ENCODE data around the gene WBP1.

The WBP1 gene

GRCh38 chr2:74495440-74495839, 37.2 kb downstream of the WBP1 start:
- no peak for TF ChIP-seq CTCF (IDR thresholded peaks at IDR 0.05)
- peaks cover 28% of the 10 kb centered on the region for H3K4me1 Mint-ChIP-seq
- H3K4me3 Mint-ChIP-seq: no peak overlapping the region
- H3K36me3 Mint-ChIP-seq (ENCODE audit: low read depth): peaks cover 42% of the 10 kb centered on the region
- no peak overlapping the region for H3K27ac Mint-ChIP-seq
- DNase-seq: no peak
- no peaks in the 10 kb centered on the region for H3K9me3 Mint-ChIP-seq
- H3K27me3 Mint-ChIP-seq (ENCODE audit: low read depth, poor library complexity): peaks cover 61% of the 10 kb centered on the region

GRCh38 chr2:74496997-74497776, 38.9 kb downstream of the WBP1 start:
- Mint-ChIP-seq H3K36me3 (ENCODE audit: low read depth) (peaks cover 24% of the 10 kb centered on the region), H3K4me1 (peaks cover 45% of the 10 kb centered on the region), H3K27me3 (ENCODE audit: low read depth, poor library complexity) (peaks cover 79% of the 10 kb centered on the region), H3K9me3 (no peaks in the 10 kb centered on the region), H3K27ac (no peak overlapping the region), H3K4me3 (peak overlapping the region; percentile 89)
- no peak for DNase-seq
- no peak for TF ChIP-seq CTCF (IDR thresholded peaks at IDR 0.05)

GRCh38 chr2:74497777-74498499, 39.7 kb downstream of the WBP1 start:
- H3K27ac Mint-ChIP-seq: no peak overlapping the region
- no peak for TF ChIP-seq CTCF (IDR thresholded peaks at IDR 0.05)
- H3K4me1 Mint-ChIP-seq: peaks cover 52% of the 10 kb centered on the region
- peak; percentile 41 for DNase-seq
- H3K36me3 Mint-ChIP-seq (ENCODE audit: low read depth): peaks cover 21% of the 10 kb centered on the region
- peak overlapping the region; percentile 89 for H3K4me3 Mint-ChIP-seq
- no peaks in the 10 kb centered on the region for H3K9me3 Mint-ChIP-seq
- peaks cover 86% of the 10 kb centered on the region for H3K27me3 Mint-ChIP-seq (ENCODE audit: low read depth, poor library complexity)

- peak; percentile 50 for DNase-seq
- H3K4me3 Mint-ChIP-seq: peak overlapping the region; percentile 89
- peaks cover 17% of the 10 kb centered on the region for H3K36me3 Mint-ChIP-seq (ENCODE audit: low read depth)
- H3K4me1 Mint-ChIP-seq: peaks cover 58% of the 10 kb centered on the region
- no peaks in the 10 kb centered on the region for H3K9me3 Mint-ChIP-seq
- no peak for TF ChIP-seq CTCF (IDR thresholded peaks at IDR 0.05)
- no peak overlapping the region for H3K27ac Mint-ChIP-seq
- H3K27me3 Mint-ChIP-seq (ENCODE audit: low read depth, poor library complexity): peaks cover 94% of the 10 kb centered on the region
Observed at GRCh38 chr2:74498500-74499266, 40.4 kb downstream of the WBP1 start.

- Mint-ChIP-seq H3K4me1 (peaks cover 65% of the 10 kb centered on the region), H3K27ac (no peak within 1 kb of the TSS), H3K27me3 (ENCODE audit: low read depth, poor library complexity) (peaks cover 100% of the 10 kb centered on the region), H3K36me3 (ENCODE audit: low read depth) (peaks cover 14% of the 10 kb centered on the region), H3K4me3 (peak within 1 kb of the TSS; percentile 89), H3K9me3 (no peaks in the 10 kb centered on the region)
- TF ChIP-seq CTCF (IDR thresholded peaks at IDR 0.05): no peak
- DNase-seq: peak; percentile 60
Observed at GRCh38 chr2:74499267-74499939, 41.2 kb downstream of the WBP1 start, which contains the start of gene LBX2. TSS of gene LBX2 (minus strand) at chr2:74499603. CDS start at chr2:74499537, 66 bp downstream.

Data from nephron progenitor cell (in vitro differentiated cells).